SK-N-SH (cell line): ENCODE measurements around the gene RBM4.

ENCODE experiments used
- CTCF ChIP-seq: fragments of 200-600 bp; sonication (generic); IDR thresholded peaks from 2 replicates; pipeline ENCODE4 v1.6.1; 2017; ENCODE audit warnings: antibody characterized with exemption, mild to moderate bottlenecking, moderate library complexity
- EZH2phosphoT487 ChIP-seq: fragments of 200-600 bp; sonication (generic); IDR thresholded peaks from 2 replicates; pipeline ENCODE4 v1.6.1; 2017; ENCODE audit warnings: low read depth, mixed run types, mild to moderate bottlenecking, antibody characterized with exemption, moderate library complexity, borderline replicate concordance
- MXI1 ChIP-seq: IDR thresholded peaks from 2 replicates; pipeline ENCODE4 v1.6.1; 2012; ENCODE audit warnings: mild to moderate bottlenecking, low read depth, low read length, improper control_type of control experiment
- POLR2AphosphoS5 ChIP-seq: IDR thresholded peaks from 2 replicates; pipeline ENCODE4 v1.6.1; 2012; ENCODE audit warnings: low read depth, low read length
- RCOR1 ChIP-seq: fragments of 150-350 bp; IDR thresholded peaks from 2 replicates; pipeline ENCODE4 v1.6.1; 2017; ENCODE audit warnings: antibody characterized with exemption, low read length
- SMC3 ChIP-seq: IDR thresholded peaks from 2 replicates; pipeline ENCODE4 v1.6.1; 2012; ENCODE audit warnings: low read depth, low read length, improper control_type of control experiment
- USF2 ChIP-seq: fragments of 150-350 bp; IDR thresholded peaks from 2 replicates; pipeline ENCODE4 v1.6.1; 2017; ENCODE audit warnings: antibody characterized with exemption, low read length, low read depth, borderline replicate concordance
- TF ChIP-seq, protein P1 (sequence below): IDR thresholded peaks from 2 replicates; pipeline ENCODE4 v1.6.1; 2012; ENCODE audit warnings: mild to moderate bottlenecking, low read depth, low read length, moderate library complexity
- TF ChIP-seq, protein P2 (sequence below): IDR thresholded peaks from 2 replicates; pipeline ENCODE4 v1.4.0; 2012; ENCODE audit warnings: low read depth, borderline replicate concordance
- TF ChIP-seq, protein P3 (sequence below): IDR thresholded peaks from 2 replicates; pipeline ENCODE4 v1.4.0; 2012; ENCODE audit warnings: low read depth
- TF ChIP-seq, protein P4 (sequence below): IDR thresholded peaks from 2 replicates; pipeline ENCODE4 v1.4.0; 2012; ENCODE audit warnings: low read depth, borderline replicate concordance

DNA sequence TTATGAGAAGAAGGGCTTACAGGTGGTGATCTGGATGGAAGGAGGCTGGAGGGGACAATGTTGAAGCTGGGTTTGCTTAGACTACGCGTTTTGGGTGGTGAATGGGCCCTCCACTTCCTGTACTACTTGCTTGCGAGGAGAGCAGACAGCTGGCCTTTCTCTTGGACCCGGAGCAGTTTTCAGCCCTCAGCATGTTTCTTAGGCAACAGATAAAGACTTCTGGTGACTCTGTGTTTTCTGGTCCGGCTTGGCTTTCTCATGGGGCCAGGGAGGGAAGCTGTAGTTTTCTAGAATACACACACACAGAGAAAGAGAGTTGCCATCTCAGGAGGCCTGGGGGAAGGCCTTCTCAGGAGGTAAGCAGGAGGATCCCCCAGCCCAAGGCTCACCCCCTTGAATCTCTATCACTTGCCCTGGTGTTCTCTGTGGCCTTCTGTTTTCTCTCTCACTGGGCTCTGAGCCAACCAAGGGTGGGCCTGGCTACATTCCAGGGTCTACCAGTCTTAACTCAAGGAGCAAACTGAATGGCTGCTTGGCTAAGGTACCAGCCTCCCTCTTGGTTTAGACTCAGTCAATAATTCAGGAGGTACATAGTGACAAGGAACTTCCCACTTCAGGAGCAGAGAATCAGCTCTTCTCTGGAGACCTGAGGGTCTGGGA, 43.1 kb upstream of the RBM4 start:
- TF ChIP-seq CTCF (no peak), RCOR1 (no peak), MXI1 (no peak), USF2 (no peak), EZH2phosphoT487 (no peak), SMC3 (no peak), POLR2AphosphoS5 (no peak)
- TF ChIP-seq, protein P1, sequence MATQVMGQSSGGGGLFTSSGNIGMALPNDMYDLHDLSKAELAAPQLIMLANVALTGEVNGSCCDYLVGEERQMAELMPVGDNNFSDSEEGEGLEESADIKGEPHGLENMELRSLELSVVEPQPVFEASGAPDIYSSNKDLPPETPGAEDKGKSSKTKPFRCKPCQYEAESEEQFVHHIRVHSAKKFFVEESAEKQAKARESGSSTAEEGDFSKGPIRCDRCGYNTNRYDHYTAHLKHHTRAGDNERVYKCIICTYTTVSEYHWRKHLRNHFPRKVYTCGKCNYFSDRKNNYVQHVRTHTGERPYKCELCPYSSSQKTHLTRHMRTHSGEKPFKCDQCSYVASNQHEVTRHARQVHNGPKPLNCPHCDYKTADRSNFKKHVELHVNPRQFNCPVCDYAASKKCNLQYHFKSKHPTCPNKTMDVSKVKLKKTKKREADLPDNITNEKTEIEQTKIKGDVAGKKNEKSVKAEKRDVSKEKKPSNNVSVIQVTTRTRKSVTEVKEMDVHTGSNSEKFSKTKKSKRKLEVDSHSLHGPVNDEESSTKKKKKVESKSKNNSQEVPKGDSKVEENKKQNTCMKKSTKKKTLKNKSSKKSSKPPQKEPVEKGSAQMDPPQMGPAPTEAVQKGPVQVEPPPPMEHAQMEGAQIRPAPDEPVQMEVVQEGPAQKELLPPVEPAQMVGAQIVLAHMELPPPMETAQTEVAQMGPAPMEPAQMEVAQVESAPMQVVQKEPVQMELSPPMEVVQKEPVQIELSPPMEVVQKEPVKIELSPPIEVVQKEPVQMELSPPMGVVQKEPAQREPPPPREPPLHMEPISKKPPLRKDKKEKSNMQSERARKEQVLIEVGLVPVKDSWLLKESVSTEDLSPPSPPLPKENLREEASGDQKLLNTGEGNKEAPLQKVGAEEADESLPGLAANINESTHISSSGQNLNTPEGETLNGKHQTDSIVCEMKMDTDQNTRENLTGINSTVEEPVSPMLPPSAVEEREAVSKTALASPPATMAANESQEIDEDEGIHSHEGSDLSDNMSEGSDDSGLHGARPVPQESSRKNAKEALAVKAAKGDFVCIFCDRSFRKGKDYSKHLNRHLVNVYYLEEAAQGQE = no peak
- TF ChIP-seq, protein P2, sequence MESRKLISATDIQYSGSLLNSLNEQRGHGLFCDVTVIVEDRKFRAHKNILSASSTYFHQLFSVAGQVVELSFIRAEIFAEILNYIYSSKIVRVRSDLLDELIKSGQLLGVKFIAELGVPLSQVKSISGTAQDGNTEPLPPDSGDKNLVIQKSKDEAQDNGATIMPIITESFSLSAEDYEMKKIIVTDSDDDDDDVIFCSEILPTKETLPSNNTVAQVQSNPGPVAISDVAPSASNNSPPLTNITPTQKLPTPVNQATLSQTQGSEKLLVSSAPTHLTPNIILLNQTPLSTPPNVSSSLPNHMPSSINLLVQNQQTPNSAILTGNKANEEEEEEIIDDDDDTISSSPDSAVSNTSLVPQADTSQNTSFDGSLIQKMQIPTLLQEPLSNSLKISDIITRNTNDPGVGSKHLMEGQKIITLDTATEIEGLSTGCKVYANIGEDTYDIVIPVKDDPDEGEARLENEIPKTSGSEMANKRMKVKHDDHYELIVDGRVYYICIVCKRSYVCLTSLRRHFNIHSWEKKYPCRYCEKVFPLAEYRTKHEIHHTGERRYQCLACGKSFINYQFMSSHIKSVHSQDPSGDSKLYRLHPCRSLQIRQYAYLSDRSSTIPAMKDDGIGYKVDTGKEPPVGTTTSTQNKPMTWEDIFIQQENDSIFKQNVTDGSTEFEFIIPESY = no peak
- TF ChIP-seq, protein P3, sequence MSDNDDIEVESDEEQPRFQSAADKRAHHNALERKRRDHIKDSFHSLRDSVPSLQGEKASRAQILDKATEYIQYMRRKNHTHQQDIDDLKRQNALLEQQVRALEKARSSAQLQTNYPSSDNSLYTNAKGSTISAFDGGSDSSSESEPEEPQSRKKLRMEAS = no peak
- TF ChIP-seq, protein P4, sequence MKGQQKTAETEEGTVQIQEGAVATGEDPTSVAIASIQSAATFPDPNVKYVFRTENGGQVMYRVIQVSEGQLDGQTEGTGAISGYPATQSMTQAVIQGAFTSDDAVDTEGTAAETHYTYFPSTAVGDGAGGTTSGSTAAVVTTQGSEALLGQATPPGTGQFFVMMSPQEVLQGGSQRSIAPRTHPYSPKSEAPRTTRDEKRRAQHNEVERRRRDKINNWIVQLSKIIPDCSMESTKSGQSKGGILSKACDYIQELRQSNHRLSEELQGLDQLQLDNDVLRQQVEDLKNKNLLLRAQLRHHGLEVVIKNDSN = no peak
